Activated CD8-positive, alpha-beta memory T cell treated with anti-CD3 and anti-CD28 coated beads, Interleukin-2, amount 10 ng/mL, durations not matched to agents 7 days and 5 days (primary cell): Measurements from ENCODE around the gene FKBP5. TPM values are rescaled to one million over a fixed set of nuclear protein-coding genes. Genes with fewer than 3 reads are reported as not detected.
"Not testable (repeated sequence)": the region's sequence is repeated elsewhere in the genome, so short reads cannot be mapped to it uniquely, and the experiment has no call there.

ENCODE experiments used
- ATAC-seq: fragments of 150-1000 bp; cut with Tn5 transposase; one replicate; pipeline ENCODE4 v1.10.0; 2021; ENCODE audit warnings: moderate library complexity
- CTCF ChIA-PET: fragments of 350-600 bp; sonication (Branson Sonifier 250); formaldehyde crosslinking; loops from one replicate; lab custom pipeline; 2021; ENCODE audit warnings: antibody characterized with exemption; lab: Charles Lee
- DNase-seq: peaks from one replicate; pipeline ENCODE4 v3.0.0-alpha.2; 2020
- H3K27ac Mint-ChIP-seq: one replicate; pipeline ENCODE4 v1.8.0; 2021; ENCODE audit warnings: mild to moderate bottlenecking, mixed read lengths
- H3K27me3 Mint-ChIP-seq: one replicate; pipeline ENCODE4 v1.8.0; 2021; ENCODE audit warnings: mixed read lengths
- H3K36me3 Mint-ChIP-seq: one replicate; pipeline ENCODE4 v1.8.0; 2021; ENCODE audit warnings: mild to moderate bottlenecking, mixed read lengths
- H3K4me1 Mint-ChIP-seq: one replicate; pipeline ENCODE4 v1.8.0; 2021; ENCODE audit warnings: mixed read lengths
- H3K4me3 Mint-ChIP-seq: one replicate; pipeline ENCODE4 v1.8.0; 2021; ENCODE audit warnings: mild to moderate bottlenecking, moderate library complexity, mixed read lengths
- H3K9me3 Mint-ChIP-seq: one replicate; pipeline ENCODE4 v1.8.0; 2022; ENCODE audit warnings: low read depth, mixed read lengths
- total RNA-seq, 2 experiments: library from RNA; stranded (reverse); gene quantifications; one replicate each; pipeline ENCODE4 v1.2.3, GENCODE V29; 2021

The FKBP5 gene
- total RNA-seq, 2 experiments from 2014 or later: 53.8 to 70.6 TPM

DNA sequence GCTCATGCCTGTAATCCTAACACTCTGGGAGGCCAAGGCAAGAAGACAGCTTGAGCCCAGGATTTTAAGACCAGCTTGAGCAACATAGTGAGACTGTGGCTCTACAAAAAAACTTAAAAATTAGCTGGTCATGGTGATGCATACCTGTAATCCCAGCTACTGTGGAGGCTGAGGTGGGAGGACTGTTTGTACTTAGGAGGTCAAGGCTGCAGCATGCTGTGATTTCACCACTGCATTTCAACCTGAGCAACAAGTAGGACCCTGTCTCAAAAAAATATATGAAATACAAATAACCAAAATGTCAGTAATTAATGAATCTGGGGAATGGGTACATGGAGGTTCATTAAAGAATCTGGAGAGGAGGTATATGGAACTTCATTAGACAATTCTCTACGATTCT lies 9.9 kb downstream of the FKBP5 start:
- Mint-ChIP-seq H3K4me3 (no peak overlapping the region), H3K27me3 (no peaks in the 10 kb centered on the region), H3K4me1 (peaks cover 56% of the 10 kb centered on the region)

DNA sequence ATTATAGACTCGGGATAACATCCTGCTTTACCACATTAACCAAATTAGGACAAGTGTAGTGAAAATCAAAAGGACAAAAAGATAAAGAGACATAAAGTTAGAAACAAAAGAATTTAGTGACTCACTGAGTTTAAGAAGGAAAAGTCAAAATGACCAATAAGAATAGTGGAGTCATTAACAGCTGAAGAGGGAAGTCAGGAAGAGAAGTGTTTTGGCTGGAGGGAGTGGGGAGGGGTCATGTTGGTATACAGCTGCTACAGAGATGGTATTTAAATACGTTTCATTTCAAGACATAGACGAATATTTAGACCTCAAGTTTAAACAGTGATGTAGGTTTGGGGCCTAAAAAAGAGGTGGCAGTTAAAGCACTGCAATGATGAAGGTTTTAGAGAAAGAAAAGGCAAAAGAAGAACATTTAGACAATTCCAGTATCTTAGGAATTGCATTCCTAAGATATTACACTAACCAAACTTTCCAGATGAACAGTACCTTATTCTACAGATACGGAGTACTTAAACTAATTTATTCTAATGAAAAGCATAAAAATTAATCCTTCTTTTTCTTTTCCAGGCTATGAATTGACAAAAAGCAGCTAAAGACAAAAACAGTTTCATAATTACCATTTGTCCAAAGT lies 10.6 kb downstream of the FKBP5 start:
- peaks cover 60% of the 10 kb centered on the region for H3K4me1 Mint-ChIP-seq
- CTCF ChIA-PET: interaction anchor here (1.0 to 16.3 kb wide), 4 partner anchors 9 to 55 kb away, joined by 4 to 195 read pairs (median 4); partner anchors contain the start of gene ARMC12
- ATAC-seq: no peak
- H3K27ac Mint-ChIP-seq: no peak overlapping the region
- peaks cover 33% of the 10 kb centered on the region for H3K36me3 Mint-ChIP-seq
- no peaks in the 10 kb centered on the region for H3K9me3 Mint-ChIP-seq
- DNase-seq: no peak
- H3K27me3 Mint-ChIP-seq: no peaks in the 10 kb centered on the region
- H3K4me3 Mint-ChIP-seq: no peak overlapping the region

More for the DNA sequence above, 9.9 kb downstream of the FKBP5 start:
- H3K9me3 Mint-ChIP-seq: no peaks in the 10 kb centered on the region
- H3K27ac Mint-ChIP-seq: no peak overlapping the region
- DNase-seq (no peak), ATAC-seq (no peak)
- H3K36me3 Mint-ChIP-seq: peaks cover 33% of the 10 kb centered on the region
- CTCF ChIA-PET: interaction anchor here (1.0 to 16.3 kb wide), 2 partner anchors 8 to 54 kb away, joined by 4 to 195 read pairs; partner anchors contain the start of gene ARMC12

DNA sequence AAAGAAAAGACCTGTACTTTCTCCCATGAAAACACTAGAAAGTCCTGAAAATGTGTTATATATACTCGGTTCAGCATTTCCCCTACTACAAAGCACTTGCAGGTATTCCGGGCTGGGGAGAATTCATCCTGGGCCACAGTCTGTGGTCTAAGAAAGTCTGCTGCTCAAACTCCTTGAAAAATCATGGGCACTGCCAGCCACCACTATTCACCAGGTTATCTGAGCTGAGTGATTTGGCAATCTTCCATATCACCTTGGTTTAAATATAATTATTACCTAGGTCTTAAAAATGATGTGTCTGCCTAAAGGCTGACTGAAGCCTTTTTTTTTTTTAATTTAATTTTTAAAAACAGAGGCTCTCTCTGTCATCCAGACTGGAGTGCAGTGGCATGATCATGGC lies 11.3 kb downstream of the FKBP5 start:
- Mint-ChIP-seq H3K4me1 (peaks cover 57% of the 10 kb centered on the region), H3K9me3 (no peaks in the 10 kb centered on the region), H3K36me3 (peaks cover 30% of the 10 kb centered on the region), H3K27me3 (no peaks in the 10 kb centered on the region), H3K4me3 (no peak overlapping the region), H3K27ac (no peak overlapping the region)
- CTCF ChIA-PET: interaction anchor here (1.2 to 16.3 kb wide), 3 partner anchors 8 to 55 kb away, joined by 4 to 195 read pairs (median 4); partner anchors contain the start of gene ARMC12
- ATAC-seq (no peak), DNase-seq (no peak)

DNA sequence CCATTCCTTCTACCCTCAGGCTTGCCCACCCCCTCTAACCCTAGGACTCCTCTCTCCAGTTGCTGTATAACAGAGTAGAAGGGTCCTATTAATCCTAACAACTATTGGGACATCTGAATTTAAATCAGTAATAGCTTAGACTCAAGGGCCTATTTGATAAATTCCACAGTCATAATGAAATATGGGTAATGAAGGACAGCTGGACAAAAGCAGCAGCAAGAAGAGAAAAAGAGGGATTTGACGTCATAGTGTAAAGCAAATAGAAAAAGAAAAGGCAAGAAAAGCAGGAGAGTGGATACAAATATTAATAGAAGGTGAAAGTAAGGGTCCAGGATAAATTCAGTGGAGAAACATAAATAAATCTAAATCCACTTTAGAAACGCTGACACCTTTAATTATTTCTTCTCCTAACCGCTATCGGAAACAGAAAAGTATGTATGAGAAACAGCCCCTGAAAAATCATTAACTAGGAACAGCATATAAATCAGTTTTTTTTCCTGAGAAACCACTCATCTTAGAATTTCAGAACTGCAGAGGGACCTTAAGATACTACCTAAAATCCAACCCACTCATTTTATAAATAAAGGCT lies 12.8 kb downstream of the FKBP5 start:
- CTCF ChIA-PET: no interaction called here
- Mint-ChIP-seq H3K27me3 (no peaks in the 10 kb centered on the region), H3K4me1 (peaks cover 49% of the 10 kb centered on the region), H3K36me3 (peaks cover 27% of the 10 kb centered on the region), H3K4me3 (no peak overlapping the region), H3K9me3 (no peaks in the 10 kb centered on the region), H3K27ac (no peak overlapping the region)
- ATAC-seq (no peak), DNase-seq (no peak)

DNA sequence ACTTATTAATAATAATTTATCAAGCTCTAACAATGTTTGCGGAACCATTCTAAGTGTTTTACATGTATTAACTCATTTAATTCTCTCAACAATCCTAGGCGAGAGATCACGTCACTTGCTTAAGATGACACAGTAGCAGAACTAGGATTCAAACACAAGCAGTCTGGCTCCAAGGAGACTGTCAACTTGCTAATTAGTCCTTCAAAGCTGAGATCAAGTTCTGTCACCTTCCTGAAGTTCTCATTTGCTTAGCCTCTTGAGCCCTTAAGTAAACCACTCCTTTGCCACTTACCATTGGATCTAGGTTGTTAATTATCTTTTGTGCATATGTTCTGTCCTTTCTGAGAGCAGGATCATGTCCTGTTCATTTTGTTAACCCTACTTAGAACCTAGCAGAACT lies 14.1 kb downstream of the FKBP5 start:
- Mint-ChIP-seq H3K36me3 (peaks cover 19% of the 10 kb centered on the region), H3K27me3 (no peaks in the 10 kb centered on the region)
- ATAC-seq: no peak

DNA sequence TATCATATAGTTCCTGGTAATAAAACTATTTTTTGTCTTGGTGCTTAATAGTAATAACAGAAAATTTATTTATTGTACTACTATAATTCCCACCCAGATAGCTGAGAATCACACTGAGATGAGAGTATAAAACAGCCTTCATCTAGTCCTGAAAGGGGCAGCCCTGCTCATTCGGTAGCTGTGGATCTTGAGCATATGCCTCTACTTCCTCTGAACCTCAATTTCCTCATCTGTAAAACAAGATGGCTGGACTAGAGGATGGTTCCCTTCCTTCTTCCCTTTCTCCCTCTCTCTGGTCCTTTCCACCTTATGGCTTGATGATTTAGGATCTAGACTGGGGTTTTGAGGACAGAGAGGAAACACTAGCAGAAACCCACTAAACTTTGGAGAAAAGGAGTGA lies 15.0 kb downstream of the FKBP5 start:
- H3K27me3 Mint-ChIP-seq: no peaks in the 10 kb centered on the region
- no peak overlapping the region for H3K4me3 Mint-ChIP-seq
- H3K9me3 Mint-ChIP-seq: no peaks in the 10 kb centered on the region
- peaks cover 50% of the 10 kb centered on the region for H3K4me1 Mint-ChIP-seq
- CTCF ChIA-PET: interaction anchor here (1.1 to 2.5 kb wide), 5 partner anchors 11 to 152 kb away, joined by 3 to 11 read pairs (median 4); partner anchors contain the start of gene FKBP5
- peaks cover 11% of the 10 kb centered on the region for H3K36me3 Mint-ChIP-seq
- H3K27ac Mint-ChIP-seq: peak overlapping the region; percentile 56
- DNase-seq (no peak), ATAC-seq (no peak)

More for the DNA sequence above, 14.1 kb downstream of the FKBP5 start:
- Mint-ChIP-seq H3K4me3 (no peak overlapping the region), H3K27ac (no peak overlapping the region), H3K9me3 (no peaks in the 10 kb centered on the region), H3K4me1 (peaks cover 50% of the 10 kb centered on the region)
- no peak for DNase-seq
- CTCF ChIA-PET: interaction anchor here (1.1 to 2.5 kb wide), 4 partner anchors 13 to 153 kb away, joined by 3 to 11 read pairs (median 4); partner anchors contain the start of gene FKBP5

DNA sequence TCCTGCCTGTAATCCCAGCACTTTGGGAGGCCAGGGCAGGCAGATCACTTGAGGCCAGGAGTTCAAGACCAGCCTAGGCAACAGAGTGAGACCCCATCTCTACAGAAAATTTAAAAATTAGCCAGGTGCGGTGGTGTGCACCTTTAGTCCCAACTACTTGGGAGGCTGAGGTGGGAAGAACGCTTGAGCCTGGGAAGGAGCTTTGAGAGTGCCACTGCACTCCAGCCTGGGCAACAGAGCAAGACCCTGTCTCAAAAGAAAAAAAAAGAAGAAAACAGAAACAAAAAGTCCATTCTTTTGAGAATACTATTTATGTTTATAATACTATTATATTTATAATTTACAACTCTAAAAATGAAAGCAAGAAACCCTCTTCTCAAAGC lies 15.4 kb downstream of the FKBP5 start:
- not testable (repeated sequence) for H3K9me3 Mint-ChIP-seq, H3K27me3 Mint-ChIP-seq
- peaks cover 46% of the 10 kb centered on the region for H3K4me1 Mint-ChIP-seq

DNA sequence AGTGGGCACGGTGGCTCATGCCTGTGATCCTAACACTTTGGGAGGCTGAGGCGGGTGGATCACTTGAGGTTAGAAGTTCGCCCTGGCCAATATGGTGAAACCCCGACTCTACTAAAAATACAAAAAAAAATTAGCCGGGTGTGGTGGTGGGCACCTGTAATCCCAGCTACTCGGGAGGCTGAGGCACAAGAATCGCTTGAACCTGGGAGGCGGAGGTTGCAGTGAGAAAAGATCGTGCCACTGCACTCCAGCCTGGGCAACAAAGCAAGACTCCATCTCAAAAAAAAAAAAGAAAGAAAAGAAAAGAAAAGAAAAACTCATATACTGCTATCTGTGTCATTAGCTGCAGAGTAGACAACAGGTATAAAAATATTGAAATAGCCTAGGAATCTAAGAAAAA lies 18.3 kb downstream of the FKBP5 start:
- ATAC-seq, H3K4me3 Mint-ChIP-seq, H3K27me3 Mint-ChIP-seq, DNase-seq, H3K36me3 Mint-ChIP-seq, H3K9me3 Mint-ChIP-seq: not testable (repeated sequence)
- H3K4me1 Mint-ChIP-seq: peaks cover 42% of the 10 kb centered on the region
- CTCF ChIA-PET: interaction anchor here (0.9 to 3.6 kb wide), 6 partner anchors 13 to 68 kb away, joined by 3 to 27 read pairs (median 4); partner anchors contain the start of genes ARMC12 and FKBP5
- H3K27ac Mint-ChIP-seq: peak overlapping the region; percentile 91

More for the DNA sequence above, 15.4 kb downstream of the FKBP5 start:
- not testable (repeated sequence) for ATAC-seq, H3K4me3 Mint-ChIP-seq, DNase-seq, H3K27ac Mint-ChIP-seq, H3K36me3 Mint-ChIP-seq
- CTCF ChIA-PET: interaction anchor here (1.1 to 2.5 kb wide), 3 partner anchors 11 to 151 kb away, joined by 3 to 11 read pairs (median 3); partner anchors contain the start of gene FKBP5

DNA sequence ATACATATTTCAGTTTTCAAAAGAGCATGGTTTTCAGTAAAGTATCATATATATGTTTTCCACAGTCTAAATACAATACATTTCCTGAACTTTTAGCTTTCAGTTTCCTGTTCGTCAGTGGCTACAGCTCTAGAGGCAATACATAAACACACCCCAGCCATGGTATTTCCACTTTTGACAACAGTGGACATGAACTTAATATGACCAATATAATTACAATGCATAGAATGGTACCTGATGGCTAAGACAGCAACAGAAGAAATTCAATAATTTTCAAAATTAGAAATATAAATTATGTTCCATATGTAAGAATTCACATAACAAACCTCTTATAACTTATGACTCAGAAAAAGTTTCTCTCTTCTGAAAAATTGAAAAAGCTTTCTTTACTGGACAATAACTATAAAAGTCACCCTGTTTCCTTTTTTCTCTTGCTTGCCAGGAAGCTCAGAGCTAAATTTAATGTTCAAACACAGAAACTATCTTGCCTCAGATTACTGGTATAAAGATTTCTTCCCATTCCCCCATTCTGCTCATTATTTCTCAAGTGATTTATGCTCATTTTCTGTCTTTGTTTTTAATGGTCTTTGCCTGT lies 19.2 kb downstream of the FKBP5 start:
- Mint-ChIP-seq H3K36me3 (peaks cover 2% of the 10 kb centered on the region), H3K9me3 (no peaks in the 10 kb centered on the region), H3K27ac (peak overlapping the region; percentile 91), H3K27me3 (no peaks in the 10 kb centered on the region), H3K4me1 (peaks cover 39% of the 10 kb centered on the region), H3K4me3 (peak overlapping the region; percentile 67)
- CTCF ChIA-PET: interaction anchor here (0.6 to 3.6 kb wide), 11 partner anchors 8 to 452 kb away, joined by 3 to 27 read pairs (median 4); partner anchors contain the start of genes ARMC12 and FKBP5
- DNase-seq (no peak), ATAC-seq (peak; percentile 81)

DNA sequence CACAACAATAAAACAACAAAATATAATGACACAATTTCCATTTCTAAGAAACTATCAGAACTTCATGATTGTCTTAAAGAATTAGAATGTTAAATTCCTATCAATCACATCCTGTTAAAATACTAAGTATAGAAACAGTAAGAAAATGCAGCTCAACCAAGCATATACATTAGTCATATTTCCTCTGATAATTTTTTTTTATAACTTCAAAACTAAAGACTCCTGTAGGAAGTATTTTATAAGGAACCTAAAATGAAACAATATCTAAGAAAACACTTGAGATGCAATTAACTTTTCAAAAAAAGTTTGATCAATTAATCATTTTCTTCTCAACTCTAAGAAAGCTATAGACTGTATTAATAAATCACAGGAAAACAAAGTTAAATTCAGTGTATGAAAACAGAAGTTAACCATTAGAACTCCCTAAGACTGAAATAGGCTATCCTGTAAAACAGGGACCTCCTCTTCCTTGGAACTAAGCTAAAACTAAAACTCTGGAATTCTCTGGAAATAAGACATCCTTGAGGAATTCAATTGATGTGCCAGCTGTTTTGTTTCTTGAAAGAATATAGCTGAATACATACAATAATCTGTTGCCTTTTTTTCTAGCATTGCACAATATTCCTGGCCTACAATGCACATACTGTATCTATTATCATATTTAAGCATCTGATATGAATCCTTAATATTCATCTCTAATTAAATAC lies 19.8 kb downstream of the FKBP5 start:
- ATAC-seq (no peak), DNase-seq (no peak)
- H3K4me1 Mint-ChIP-seq: peaks cover 34% of the 10 kb centered on the region
- H3K9me3 Mint-ChIP-seq: no peaks in the 10 kb centered on the region
- peaks cover 2% of the 10 kb centered on the region for H3K36me3 Mint-ChIP-seq
- H3K27ac Mint-ChIP-seq: peak overlapping the region; percentile 91
- CTCF ChIA-PET: interaction anchor here (0.6 to 3.6 kb wide), 10 partner anchors 9 to 453 kb away, joined by 3 to 27 read pairs (median 4); partner anchors contain the start of genes ARMC12 and FKBP5
- H3K27me3 Mint-ChIP-seq: no peaks in the 10 kb centered on the region
- H3K4me3 Mint-ChIP-seq: peak overlapping the region; percentile 67

DNA sequence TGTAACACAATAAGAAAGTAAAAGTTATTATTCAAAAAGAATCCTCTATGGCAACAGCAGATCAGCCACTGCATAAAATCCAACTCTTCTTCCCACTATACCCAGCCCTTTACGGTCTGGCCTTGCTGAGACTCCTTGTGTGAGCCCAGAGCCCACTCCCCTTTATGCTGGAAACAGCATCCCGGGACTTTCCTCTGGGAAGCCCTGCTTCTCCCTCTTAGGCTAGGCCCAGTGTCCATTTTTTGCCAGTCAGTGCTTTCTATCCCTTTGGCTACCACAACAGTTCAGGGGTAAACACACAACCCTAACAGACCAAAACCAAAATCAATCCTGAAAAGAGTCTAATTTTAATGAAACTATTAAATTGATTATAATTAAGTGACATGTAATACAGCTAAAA lies 20.6 kb downstream of the FKBP5 start:
- peak; percentile 31 for ATAC-seq
- CTCF ChIA-PET: interaction anchor here (1.2 to 3.6 kb wide), 5 partner anchors 9 to 69 kb away, joined by 4 to 27 read pairs (median 4); partner anchors contain the start of gene ARMC12

DNA sequence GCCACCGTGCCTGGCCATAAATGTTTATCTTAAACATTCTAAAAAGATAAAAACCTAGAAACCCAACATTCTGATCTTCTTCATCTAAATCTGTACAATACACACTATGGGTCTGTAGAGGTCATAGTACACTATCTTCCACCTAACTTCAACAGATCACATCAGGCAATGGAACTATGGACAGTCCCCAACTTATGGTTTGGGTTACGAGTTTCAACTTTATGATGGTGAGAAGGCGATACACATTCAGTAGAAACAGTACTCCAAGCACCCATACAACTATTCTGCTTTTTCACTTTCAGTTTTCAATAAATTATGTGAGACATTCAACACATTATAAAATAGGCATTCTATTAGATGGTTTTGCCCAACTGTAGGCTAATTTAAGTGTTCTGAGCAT lies 23.1 kb downstream of the FKBP5 start:
- Mint-ChIP-seq H3K9me3 (no peaks in the 10 kb centered on the region), H3K4me3 (no peak overlapping the region), H3K36me3 (peaks cover 2% of the 10 kb centered on the region), H3K27me3 (no peaks in the 10 kb centered on the region), H3K27ac (no peak overlapping the region), H3K4me1 (peaks cover 23% of the 10 kb centered on the region)
- DNase-seq: no peak
- ATAC-seq: peak; percentile 40
- CTCF ChIA-PET: interaction anchor here (1.4 to 2.2 kb wide), 2 partner anchors 28 to 71 kb away, joined by 3 to 9 read pairs; partner anchors contain the start of gene ARMC12

More for the DNA sequence above, 20.6 kb downstream of the FKBP5 start:
- H3K27ac Mint-ChIP-seq: peak overlapping the region; percentile 91
- H3K4me3 Mint-ChIP-seq: peak overlapping the region; percentile 71
- peaks cover 2% of the 10 kb centered on the region for H3K36me3 Mint-ChIP-seq
- H3K4me1 Mint-ChIP-seq: peaks cover 28% of the 10 kb centered on the region
- H3K9me3 Mint-ChIP-seq: no peaks in the 10 kb centered on the region
- DNase-seq: no peak
- no peaks in the 10 kb centered on the region for H3K27me3 Mint-ChIP-seq
